ENCODE results near the gene YIF1B. TPM values are rescaled to one million over a fixed set of nuclear protein-coding genes. Genes with fewer than 3 reads are reported as not detected.

Gene YIF1B
- total and polyA plus RNA-seq, 9 of the 15 experiments (the other 6 are each of a cell fraction or from before 2014, with no cell fraction given): 8.5 to 586 (median 323) TPM

DNA sequence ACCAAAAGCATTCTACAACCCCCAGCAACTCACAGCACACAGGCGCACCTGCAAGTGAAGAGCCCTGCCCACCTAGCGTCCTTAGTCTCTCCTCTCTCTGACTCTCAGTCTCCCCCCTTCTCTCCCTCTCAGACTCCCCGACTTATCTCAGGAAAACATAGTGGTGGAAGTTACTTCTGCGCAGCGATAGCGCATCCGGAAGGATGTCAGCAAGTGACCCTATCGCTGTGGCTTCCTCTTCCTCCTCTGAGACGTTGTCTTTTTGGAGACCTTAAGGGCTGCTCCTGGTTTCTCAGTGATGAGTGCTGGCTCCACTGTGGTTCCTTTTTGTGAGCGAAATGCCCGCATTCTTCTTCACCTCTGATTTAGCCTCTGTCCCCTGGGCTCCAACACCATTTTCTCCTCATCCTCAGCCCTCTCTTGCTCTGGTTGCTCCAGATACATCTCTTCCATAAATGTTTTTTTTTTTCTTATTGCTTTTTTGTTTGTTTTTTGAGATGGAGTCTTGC is 1.4 kb upstream of the YIF1B start (continued):
- TF ChIP-seq, protein P1, sequence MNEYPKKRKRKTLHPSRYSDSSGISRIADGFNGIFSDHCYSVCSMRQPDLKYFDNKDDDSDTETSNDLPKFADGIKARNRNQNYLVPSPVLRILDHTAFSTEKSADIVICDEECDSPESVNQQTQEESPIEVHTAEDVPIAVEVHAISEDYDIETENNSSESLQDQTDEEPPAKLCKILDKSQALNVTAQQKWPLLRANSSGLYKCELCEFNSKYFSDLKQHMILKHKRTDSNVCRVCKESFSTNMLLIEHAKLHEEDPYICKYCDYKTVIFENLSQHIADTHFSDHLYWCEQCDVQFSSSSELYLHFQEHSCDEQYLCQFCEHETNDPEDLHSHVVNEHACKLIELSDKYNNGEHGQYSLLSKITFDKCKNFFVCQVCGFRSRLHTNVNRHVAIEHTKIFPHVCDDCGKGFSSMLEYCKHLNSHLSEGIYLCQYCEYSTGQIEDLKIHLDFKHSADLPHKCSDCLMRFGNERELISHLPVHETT (CRISPR knock-in tag; conservative IDR thresholded peaks at IDR 0.05 in 1 of 2, IDR thresholded peaks at IDR 0.05 in 1 of 2): peak in 1 of 2 experiments; percentile 76; a peak in 2 of 4 replicates
- TF ChIP-seq, protein P2, sequence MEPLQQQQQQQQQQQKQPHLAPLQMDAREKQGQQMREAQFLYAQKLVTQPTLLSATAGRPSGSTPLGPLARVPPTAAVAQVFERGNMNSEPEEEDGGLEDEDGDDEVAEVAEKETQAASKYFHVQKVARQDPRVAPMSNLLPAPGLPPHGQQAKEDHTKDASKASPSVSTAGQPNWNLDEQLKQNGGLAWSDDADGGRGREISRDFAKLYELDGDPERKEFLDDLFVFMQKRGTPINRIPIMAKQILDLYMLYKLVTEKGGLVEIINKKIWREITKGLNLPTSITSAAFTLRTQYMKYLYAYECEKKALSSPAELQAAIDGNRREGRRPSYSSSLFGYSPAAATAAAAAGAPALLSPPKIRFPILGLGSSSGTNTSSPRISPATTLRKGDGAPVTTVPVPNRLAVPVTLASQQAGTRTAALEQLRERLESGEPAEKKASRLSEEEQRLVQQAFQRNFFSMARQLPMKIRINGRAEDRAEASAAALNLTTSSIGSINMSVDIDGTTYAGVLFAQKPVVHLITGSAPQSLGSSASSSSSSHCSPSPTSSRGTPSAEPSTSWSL (CRISPR knock-in tag; IDR thresholded peaks at IDR 0.05; ENCODE audit: borderline replicate concordance): no peak
- TF ChIP-seq, protein P3, sequence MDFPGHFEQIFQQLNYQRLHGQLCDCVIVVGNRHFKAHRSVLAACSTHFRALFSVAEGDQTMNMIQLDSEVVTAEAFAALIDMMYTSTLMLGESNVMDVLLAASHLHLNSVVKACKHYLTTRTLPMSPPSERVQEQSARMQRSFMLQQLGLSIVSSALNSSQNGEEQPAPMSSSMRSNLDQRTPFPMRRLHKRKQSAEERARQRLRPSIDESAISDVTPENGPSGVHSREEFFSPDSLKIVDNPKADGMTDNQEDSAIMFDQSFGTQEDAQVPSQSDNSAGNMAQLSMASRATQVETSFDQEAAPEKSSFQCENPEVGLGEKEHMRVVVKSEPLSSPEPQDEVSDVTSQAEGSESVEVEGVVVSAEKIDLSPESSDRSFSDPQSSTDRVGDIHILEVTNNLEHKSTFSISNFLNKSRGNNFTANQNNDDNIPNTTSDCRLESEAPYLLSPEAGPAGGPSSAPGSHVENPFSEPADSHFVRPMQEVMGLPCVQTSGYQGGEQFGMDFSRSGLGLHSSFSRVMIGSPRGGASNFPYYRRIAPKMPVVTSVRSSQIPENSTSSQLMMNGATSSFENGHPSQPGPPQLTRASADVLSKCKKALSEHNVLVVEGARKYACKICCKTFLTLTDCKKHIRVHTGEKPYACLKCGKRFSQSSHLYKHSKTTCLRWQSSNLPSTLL (IDR thresholded peaks at IDR 0.05): no peak
- no peak for TF ChIP-seq ZNF263 (CRISPR knock-in tag; IDR thresholded peaks at IDR 0.05; ENCODE audit: borderline replicate concordance)
- no peak for TF ChIP-seq EZH2 (IDR thresholded peaks at IDR 0.05; ENCODE audit: borderline replicate concordance, low read depth, low read length)
- TF ChIP-seq, protein P4, sequence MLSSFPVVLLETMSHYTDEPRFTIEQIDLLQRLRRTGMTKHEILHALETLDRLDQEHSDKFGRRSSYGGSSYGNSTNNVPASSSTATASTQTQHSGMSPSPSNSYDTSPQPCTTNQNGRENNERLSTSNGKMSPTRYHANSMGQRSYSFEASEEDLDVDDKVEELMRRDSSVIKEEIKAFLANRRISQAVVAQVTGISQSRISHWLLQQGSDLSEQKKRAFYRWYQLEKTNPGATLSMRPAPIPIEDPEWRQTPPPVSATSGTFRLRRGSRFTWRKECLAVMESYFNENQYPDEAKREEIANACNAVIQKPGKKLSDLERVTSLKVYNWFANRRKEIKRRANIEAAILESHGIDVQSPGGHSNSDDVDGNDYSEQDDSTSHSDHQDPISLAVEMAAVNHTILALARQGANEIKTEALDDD (IDR thresholded peaks at IDR 0.05): peak; percentile 55; the same call in 1 of the 2 replicates
- peak in 1 of 2 experiments; percentile 82 for TF ChIP-seq NCOA2 (IDR thresholded peaks at IDR 0.05; ENCODE audit: partially characterized antibody in 2 of 2)
- peak; percentile 99 for TF ChIP-seq EP300 (IDR thresholded peaks at IDR 0.05; ENCODE audit: low read length)
- TF ChIP-seq, protein P5, sequence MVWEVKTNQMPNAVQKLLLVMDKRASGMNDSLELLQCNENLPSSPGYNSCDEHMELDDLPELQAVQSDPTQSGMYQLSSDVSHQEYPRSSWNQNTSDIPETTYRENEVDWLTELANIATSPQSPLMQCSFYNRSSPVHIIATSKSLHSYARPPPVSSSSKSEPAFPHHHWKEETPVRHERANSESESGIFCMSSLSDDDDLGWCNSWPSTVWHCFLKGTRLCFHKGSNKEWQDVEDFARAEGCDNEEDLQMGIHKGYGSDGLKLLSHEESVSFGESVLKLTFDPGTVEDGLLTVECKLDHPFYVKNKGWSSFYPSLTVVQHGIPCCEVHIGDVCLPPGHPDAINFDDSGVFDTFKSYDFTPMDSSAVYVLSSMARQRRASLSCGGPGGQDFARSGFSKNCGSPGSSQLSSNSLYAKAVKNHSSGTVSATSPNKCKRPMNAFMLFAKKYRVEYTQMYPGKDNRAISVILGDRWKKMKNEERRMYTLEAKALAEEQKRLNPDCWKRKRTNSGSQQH (CRISPR knock-in tag; IDR thresholded peaks at IDR 0.05): peak; percentile 75; the same call in 1 of the 2 replicates
- 0 out of 2 replicates have a peak, but pooled peaks have one; percentile 75 for TF ChIP-seq HLTF (IDR thresholded peaks at IDR 0.05)
- TF ChIP-seq NFRKB (IDR thresholded peaks at IDR 0.05; ENCODE audit: low read depth): peak; percentile 98
- TF ChIP-seq, protein P6, sequence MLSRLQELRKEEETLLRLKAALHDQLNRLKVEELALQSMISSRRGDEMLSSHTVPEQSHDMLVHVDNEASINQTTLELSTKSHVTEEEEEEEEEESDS (CRISPR knock-in tag; IDR thresholded peaks at IDR 0.05): no peak
- no peak for TF ChIP-seq ZNF644 (tag; IDR thresholded peaks at IDR 0.05; ENCODE audit: low read depth)
- no peak for TF ChIP-seq ZNF253 (CRISPR knock-in tag; conservative IDR thresholded peaks at IDR 0.05)
- TF ChIP-seq GATAD2B (IDR thresholded peaks at IDR 0.05; ENCODE audit: borderline replicate concordance): peak; percentile 38; the same call in 1 of the 2 replicates
- no peak for TF ChIP-seq KDM2B (CRISPR knock-in tag; IDR thresholded peaks at IDR 0.05)
- TF ChIP-seq HDAC3 (IDR thresholded peaks at IDR 0.05; ENCODE audit: borderline replicate concordance, partially characterized antibody): peak; percentile 93

Data from K562 (cell line).